NCI-H2196 (cell line): ENCODE measurements around the gene SLC2A4RG.

Source experiments
- DNase-seq: peaks from one replicate; lab custom pipeline; 2025; ENCODE audit not compliant: unreplicated experiment; lab: John Stamatoyannopoulos, UW

Gene SLC2A4RG, protein sequence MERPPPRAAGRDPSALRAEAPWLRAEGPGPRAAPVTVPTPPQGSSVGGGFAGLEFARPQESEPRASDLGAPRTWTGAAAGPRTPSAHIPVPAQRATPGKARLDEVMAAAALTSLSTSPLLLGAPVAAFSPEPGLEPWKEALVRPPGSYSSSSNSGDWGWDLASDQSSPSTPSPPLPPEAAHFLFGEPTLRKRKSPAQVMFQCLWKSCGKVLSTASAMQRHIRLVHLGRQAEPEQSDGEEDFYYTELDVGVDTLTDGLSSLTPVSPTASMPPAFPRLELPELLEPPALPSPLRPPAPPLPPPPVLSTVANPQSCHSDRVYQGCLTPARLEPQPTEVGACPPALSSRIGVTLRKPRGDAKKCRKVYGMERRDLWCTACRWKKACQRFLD

DNA sequence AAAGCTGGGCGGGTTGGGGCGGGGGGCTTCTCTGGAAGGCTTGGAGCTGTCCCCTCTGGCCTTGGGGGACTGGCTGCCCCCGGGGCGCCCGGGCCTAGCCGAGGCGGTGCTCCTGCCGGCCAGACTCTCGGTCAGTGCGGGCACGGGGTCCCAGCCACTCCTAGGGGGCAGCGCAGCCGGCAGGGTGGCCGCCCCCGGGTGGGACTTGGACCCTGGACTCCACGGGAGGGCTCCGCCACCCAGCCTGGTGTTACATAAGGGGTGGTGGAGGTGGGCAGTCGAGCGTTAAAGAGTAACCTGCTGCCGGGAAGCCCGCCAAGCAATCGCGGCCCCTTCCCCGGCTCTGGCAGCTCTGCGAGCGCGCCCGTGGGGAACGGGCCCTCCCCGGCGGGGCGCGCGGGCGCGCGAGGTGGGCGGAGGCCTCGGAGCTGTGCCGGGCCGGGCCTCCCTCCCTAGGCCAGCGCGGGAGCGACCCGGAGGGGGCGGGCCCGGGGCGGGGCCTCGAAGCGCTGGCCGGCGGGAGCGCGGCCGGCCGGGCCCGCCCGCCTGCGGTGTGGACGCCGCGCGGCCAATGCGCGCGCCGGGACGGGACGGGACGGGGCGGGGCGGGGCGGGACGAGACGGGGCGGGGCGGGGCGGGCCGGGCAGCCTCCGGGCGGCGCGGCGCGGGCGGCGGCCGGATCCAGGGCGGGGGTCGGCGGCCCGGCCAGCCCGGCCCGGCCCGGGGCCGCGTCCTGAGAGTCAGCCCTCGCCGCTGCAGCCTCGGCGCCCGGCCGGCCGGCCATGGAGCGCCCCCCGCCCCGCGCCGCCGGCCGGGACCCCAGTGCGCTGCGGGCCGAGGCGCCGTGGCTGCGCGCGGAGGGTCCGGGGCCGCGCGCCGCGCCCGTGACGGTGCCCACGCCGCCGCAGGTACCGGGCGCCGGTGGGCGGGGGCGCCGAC, at the start of gene SLC2A4RG:
Gene SLC2A4RG (plus strand): TSS at position 647 of the 940 bp plus-strand sequence. CDS start 137 bp downstream, at position 784.
- DNase-seq = peak; percentile 90

DNA sequence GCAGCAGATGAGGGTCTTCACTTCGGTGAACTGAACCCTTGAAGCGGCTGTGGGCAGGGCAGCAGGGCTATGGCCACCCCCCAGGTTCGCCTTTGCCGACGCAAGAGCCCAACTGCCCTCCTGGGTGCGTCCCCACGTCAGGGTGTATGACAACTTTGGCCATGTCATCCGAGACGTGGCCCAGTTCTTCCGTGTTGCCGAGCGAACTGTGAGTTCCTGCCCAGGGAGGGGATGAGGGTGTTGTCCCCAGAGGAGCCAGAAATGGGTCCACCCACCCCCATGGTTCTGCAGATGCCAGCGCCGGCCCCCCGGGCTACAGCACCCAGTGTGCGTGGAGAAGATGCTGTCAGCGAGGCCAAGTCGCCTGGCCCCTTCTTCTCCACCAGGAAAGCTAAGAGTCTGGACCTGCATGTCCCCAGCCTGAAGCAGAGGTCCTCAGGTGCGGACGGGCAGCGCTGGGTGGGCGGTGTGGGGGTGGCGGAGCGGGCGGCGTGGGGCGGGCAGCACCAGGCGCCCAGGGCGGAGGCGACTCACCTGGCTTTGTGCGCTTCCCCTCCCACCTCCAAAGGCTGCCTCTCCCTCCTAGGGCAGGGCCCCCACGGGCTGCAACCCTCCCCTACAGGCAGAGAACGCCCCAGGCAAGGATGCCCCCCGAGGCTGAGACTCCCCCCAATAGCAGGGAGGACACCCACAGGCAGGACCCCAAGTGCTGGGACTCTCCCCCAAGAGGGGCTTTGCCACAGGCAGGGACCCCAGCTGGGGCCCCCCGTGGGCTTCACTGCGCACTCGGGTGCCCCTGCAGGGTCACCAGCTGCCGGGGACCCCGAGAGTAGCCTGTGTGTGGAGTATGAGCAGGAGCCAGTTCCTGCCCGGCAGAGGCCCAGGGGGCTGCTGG, 49.3 kb upstream of the SLC2A4RG start:
- DNase-seq = no peak

DNA sequence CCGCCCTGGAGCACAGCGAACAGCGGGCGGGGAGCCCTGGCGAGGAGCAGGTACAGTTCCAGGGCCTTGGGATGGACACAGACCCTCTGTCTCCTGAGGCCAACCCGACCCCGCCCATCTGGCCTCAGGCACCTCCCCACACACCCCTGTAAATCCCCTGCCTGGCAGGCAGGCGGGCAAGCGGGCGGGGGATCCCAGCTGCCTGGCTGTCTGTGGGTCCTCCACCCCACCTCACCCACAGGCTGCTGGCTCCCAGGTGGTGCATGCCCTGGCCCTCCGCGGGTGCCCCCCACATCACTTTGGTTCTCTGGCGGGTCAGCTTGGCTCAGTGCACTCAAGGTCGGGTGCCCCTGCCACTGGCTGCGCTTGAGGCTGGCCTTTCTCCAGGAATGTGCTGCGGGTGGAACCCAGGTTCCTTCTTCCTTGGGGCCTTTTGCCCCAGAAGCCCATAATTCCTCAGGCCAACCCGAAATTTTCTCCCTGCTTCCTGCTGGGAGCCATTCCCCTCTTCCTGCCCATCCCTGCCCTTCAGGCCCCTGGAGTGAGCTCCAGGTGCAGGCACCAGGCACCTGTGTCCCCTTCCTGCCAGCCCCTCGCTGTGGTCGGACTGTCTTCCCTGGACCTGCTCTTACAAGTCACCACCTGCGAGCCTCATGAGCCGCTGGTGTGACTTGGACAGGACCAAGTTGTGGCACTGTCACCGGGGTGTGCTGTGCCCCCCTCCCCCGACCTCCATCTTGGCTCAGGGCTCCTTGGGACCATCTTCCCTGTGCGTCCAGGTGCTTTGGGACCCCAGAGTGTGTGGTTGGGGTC, 48.5 kb upstream of the SLC2A4RG start:
- no peak for DNase-seq

DNA sequence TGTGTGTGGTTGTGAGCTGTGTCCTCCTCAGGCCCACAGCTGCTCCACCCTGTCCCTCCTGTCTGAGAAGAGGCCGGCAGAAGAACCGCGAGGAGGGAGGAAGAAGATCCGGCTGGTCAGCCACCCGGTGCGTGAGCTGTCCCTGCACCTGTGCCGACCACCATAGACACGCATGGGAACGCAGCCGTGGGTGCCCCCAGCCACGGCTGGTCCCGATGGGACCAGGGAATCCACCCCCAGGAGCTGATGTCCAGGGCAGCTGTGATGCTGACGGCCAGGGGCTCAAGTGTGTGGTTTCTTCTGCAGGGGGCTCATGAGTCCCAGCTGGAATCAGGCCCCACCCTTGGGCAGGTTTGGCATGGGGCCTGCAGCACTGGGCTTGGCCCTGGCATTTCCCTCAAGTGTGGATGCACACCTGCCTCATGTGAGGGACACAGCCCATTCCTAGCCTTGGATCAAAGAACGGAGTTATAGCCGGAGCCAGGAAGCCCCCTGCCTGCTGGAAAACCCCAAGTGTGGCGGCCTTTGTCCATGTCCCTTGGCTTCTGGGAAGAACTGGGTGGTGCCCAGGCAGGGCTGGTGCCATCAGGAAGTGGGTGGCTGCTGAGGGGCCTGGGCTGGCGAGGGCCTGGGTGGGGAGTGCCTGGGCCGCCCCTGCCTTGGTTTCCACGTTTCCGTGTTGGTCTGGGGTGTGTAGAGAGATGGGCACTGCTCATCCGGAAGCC, 47.7 kb upstream of the SLC2A4RG start:
- DNase-seq = no peak

DNA sequence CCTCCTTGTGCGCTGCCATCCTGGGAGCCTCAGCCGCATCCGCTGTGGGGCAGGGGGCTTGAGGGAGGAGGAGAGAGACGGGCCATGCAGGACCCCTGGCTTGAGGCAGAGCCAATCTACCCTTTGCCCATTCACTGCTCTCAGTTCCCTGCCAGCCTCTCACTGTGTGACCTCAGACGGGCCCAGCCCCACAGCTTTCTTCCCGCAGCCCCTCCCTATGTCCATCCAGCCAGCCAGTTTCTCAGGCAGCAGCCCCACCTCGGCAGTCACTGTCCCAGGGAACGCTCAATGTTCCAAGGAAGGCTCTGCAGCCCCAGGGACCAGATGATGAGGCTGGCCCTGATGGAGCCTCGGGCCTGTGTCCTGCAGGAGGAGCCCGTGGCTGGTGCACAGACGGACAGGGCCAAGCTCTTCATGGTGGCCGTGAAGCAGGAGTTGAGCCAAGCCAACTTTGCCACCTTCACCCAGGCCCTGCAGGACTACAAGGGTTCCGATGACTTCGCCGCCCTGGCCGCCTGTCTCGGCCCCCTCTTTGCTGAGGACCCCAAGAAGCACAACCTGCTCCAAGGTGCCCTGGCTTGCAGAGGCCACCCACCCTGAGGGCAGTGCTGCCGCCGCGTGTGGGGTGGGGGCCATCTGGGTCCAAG, 47.0 kb upstream of the SLC2A4RG start:
- no peak for DNase-seq

DNA sequence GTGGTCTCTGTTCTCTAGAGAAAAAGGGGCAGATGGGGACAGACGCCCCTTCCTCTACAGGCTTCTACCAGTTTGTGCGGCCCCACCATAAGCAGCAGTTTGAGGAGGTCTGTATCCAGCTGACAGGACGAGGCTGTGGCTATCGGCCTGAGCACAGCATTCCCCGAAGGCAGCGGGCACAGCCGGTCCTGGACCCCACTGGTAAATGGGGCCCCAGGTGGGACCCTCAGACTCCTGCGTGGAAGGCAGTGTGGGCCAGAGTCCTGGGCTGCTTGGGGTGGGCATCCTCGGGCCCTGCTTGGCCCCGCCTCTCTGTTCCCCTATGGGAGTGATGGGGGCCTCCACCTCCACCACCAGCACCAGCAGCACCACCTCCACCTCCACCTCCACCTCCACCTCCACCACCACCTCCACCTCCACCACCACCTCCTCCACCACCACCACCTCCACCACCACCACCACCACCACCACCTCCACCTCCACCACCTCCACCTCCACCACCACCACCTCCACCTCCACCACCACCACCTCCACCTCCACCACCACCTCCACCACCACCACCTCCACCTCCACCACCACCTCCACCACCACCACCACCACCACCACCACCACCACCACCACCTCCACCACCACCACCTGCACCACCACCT, 46.4 kb upstream of the SLC2A4RG start:
- DNase-seq = no peak

DNA sequence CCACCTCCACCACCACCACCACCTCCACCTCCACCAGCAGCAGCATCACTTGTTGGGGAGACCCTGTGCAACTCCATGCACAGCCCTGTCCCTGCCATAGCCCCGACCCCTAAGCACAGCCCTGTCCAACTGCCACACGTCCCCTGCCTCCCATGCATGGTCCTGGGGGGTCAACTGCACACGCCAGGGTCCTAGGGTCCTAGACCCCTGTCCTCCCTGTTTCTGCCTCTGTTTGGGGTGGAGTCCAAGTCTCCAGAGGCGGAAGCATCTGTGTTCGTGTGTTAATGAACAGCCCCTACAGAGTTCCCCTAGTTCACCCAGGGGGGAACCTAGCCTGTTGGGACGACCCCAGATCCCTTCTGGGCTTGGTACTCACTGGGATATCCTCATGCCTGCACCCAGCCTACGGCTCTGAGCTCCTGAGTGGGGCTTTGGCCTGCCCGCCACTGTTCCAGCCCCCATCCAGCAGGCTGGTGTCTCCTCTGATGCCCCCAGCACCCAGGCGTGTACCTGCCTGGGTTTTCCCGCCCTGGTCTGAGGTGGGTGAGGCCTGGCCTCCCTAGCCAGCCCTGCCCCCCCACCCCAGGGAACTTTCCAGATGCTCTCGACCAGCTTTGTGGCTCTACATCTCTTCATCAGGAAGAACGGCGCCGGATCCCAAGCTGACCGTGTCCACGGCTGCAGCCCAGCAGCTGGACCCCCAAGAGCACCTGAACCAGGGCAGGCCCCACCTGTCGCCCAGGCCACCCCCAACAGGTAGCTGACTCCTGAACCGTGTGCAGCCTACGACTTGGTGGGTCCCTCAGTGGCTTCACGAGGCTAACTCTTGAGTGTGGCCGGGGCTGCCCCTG, 45.6 kb upstream of the SLC2A4RG start:
- no peak for DNase-seq

DNA sequence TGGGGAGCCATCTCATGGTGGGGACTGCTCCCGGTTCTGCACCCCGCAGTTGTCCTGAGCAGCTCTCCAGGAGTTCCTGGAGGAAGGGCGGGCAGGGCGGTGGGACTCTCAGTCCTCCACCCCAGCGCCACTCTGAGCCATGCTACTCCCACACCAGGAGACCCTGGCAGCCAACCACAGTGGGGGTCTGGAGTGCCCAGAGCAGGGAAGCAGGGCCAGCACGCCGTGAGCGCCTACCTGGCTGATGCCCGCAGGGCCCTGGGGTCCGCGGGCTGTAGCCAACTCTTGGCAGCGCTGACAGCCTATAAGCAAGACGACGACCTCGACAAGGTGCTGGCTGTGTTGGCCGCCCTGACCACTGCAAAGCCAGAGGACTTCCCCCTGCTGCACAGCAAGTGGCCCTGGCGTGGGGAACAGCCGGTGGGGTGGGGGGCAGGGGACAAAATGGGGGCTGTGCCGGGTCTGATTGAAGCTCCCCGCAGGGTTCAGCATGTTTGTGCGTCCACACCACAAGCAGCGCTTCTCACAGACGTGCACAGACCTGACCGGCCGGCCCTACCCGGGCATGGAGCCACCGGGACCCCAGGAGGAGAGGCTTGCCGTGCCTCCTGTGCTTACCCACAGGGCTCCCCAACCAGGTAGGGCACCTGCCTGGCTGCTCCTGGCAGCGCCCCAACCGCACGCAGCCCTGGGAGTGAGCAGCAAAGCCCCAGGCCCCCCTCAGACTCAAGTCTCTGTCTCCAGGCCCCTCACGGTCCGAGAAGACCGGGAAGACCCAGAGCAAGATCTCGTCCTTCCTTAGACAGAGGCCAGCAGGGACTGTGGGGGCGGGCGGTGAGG, 44.8 kb upstream of the SLC2A4RG start:
- no peak for DNase-seq

DNA sequence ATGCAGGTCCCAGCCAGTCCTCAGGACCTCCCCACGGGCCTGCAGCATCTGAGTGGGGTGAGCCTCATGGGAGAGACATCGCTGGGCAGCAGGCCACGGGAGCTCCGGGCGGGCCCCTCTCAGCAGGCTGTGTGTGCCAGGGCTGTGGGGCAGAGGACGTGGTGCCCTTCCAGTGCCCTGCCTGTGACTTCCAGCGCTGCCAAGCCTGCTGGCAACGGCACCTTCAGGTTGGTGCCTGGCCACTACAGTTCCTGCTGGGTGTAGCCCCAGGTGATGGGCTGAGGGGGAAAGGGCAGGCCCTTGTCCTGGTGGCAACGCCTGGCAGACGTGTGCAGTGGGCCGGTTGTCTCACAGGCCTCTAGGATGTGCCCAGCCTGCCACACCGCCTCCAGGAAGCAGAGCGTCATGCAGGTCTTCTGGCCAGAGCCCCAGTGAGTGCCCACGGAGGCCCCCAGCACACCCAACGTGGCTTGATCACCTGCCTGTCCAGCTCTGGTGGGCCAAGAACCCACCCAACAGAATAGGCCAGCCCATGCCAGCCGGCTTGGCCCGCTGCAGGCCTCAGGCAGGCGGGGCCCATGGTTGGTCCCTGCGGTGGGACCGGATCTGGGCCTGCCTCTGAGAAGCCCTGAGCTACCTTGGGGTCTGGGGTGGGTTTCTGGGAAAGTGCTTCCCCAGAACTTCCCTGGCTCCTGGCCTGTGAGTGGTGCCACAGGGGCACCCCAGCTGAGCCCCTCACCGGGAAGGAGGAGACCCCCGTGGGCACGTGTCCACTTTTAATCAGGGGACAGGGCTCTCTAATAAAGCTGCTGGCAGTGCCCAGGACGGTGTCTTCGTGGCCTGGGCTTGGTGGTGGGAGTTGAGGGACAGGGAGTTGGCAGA, 43.9 kb upstream of the SLC2A4RG start:
- DNase-seq = no peak

DNA sequence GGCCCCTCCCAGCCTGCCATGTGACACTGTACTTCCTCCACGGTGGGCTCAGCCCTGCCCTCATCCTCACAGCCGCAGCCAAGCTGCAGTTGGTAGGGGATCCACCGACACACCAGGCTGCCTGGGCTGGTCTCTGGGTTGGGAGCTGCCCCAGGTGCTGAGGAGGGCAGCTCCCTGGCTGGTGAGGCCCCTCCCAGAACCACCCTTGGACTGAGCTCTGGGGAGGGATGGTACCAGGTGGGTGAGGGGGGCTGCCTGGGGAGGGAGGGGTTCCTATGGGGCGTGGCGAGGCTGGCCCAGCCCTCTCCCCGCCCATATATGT, 43.3 kb upstream of the SLC2A4RG start:
- DNase-seq = no peak

DNA sequence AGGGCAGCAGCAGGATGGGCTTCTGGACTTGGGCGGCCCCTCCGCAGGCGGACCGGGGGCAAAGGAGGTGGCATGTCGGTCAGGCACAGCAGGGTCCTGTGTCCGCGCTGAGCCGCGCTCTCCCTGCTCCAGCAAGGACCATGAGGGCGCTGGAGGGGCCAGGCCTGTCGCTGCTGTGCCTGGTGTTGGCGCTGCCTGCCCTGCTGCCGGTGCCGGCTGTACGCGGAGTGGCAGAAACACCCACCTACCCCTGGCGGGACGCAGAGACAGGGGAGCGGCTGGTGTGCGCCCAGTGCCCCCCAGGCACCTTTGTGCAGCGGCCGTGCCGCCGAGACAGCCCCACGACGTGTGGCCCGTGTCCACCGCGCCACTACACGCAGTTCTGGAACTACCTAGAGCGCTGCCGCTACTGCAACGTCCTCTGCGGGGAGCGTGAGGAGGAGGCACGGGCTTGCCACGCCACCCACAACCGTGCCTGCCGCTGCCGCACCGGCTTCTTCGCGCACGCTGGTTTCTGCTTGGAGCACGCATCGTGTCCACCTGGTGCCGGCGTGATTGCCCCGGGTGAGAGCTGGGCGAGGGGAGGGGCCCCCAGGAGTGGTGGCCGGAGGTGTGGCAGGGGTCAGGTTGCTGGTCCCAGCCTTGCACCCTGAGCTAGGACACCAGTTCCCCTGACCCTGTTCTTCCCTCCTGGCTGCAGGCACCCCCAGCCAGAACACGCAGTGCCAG, 42.8 kb upstream of the SLC2A4RG start, which contains the start of gene TNFRSF6B:
Gene TNFRSF6B (plus strand): TSS at position 25 of the 729 bp plus-strand sequence. CDS start 116 bp downstream, at position 141.
- DNase-seq = no peak

DNA sequence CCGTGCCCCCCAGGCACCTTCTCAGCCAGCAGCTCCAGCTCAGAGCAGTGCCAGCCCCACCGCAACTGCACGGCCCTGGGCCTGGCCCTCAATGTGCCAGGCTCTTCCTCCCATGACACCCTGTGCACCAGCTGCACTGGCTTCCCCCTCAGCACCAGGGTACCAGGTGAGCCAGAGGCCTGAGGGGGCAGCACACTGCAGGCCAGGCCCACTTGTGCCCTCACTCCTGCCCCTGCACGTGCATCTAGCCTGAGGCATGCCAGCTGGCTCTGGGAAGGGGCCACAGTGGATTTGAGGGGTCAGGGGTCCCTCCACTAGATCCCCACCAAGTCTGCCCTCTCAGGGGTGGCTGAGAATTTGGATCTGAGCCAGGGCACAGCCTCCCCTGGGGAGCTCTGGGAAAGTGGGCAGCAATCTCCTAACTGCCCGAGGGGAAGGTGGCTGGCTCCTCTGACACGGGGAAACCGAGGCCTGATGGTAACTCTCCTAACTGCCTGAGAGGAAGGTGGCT, 42.2 kb upstream of the SLC2A4RG start:
- DNase-seq = no peak

DNA sequence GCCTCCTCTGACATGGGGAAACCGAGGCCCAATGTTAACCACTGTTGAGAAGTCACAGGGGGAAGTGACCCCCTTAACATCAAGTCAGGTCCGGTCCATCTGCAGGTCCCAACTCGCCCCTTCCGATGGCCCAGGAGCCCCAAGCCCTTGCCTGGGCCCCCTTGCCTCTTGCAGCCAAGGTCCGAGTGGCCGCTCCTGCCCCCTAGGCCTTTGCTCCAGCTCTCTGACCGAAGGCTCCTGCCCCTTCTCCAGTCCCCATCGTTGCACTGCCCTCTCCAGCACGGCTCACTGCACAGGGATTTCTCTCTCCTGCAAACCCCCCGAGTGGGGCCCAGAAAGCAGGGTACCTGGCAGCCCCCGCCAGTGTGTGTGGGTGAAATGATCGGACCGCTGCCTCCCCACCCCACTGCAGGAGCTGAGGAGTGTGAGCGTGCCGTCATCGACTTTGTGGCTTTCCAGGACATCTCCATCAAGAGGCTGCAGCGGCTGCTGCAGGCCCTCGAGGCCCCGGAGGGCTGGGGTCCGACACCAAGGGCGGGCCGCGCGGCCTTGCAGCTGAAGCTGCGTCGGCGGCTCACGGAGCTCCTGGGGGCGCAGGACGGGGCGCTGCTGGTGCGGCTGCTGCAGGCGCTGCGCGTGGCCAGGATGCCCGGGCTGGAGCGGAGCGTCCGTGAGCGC, 41.6 kb upstream of the SLC2A4RG start:
- DNase-seq = no peak

DNA sequence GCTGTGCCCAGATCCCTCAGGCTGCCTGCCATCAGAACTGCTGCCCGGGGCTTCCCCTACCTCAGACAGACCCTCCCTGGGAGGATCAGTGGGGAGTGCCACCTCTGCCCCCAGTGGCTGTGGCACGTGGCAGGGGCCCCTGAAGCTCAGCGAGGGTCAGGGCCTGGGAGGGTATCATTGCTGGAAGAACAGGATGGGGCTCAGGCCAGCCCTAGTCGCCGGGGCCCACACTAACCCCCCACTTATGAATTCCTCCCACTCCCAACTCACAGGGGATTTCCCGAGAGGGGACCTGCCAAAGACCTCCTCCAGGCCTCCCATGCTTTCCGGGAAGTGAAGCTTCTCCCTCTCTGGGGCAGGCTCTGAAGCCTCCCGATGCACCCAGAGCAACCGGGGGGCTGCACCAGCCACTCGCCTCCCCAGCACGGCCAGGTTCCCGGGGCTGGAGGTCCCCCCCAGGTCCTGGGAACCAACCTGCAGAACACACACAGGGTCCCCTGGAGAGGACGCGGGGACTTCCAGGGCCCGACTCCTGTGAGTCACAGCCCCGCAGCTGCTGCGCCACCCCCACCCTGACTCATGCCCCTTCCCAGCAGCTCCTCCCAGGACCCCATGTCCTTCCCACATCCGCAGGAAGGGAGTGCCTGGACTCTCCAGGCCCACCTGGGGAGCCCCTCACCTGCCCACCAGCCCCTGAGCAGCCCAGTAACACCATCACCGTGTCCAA, 40.7 kb upstream of the SLC2A4RG start:
- DNase-seq = no peak
